Neural progenitor cell (in vitro differentiated cells): ENCODE measurements around the gene CPNE4.

ENCODE experiments used
- EZH2phosphoT487 ChIP-seq: fragments of 200-600 bp; sonication (generic); IDR thresholded peaks from 2 replicates; pipeline ENCODE4 v1.6.1; 2017; ENCODE audit warnings: antibody characterized with exemption
- TF ChIP-seq, protein P1 (sequence below): fragments of 200-600 bp; sonication (generic); IDR thresholded peaks from 2 replicates; pipeline ENCODE4 v1.5.1; 2017; ENCODE audit warnings: antibody characterized with exemption, mild to moderate bottlenecking

DNA sequence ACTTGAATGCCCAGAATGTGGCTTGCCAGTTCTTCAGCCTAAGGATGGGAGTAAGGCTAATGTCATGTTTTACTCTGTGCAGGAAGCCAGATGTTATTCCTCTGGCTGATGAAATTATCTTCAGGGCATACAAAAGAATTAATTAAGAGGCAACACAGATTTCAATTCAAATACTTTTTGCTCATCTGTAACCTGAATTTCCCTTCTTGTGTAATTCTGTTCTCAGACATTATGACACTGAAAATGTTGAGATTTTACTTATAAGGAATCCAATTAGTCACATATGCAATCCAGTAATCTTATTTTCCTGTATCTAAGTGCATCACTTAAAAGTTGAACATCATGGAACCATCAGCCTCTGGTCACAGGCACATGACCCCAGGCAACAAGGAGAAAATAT, 136.5 kb downstream of the CPNE4 start:
- no peak for TF ChIP-seq EZH2phosphoT487
- TF ChIP-seq, protein P1, sequence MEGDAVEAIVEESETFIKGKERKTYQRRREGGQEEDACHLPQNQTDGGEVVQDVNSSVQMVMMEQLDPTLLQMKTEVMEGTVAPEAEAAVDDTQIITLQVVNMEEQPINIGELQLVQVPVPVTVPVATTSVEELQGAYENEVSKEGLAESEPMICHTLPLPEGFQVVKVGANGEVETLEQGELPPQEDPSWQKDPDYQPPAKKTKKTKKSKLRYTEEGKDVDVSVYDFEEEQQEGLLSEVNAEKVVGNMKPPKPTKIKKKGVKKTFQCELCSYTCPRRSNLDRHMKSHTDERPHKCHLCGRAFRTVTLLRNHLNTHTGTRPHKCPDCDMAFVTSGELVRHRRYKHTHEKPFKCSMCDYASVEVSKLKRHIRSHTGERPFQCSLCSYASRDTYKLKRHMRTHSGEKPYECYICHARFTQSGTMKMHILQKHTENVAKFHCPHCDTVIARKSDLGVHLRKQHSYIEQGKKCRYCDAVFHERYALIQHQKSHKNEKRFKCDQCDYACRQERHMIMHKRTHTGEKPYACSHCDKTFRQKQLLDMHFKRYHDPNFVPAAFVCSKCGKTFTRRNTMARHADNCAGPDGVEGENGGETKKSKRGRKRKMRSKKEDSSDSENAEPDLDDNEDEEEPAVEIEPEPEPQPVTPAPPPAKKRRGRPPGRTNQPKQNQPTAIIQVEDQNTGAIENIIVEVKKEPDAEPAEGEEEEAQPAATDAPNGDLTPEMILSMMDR, result no peak
